Transverse colon (tissue), 4 donors: ENCODE data around the gene ITGA11. TPM values are rescaled to one million over a fixed set of nuclear protein-coding genes. Genes with fewer than 3 reads are reported as not detected.

ENCODE experiments used
- DNase-seq: peaks from one replicate; pipeline ENCODE4 v3.0.0-alpha.2; 2019
- H3K27ac ChIP-seq, 4 donors: fragments of 200-600 bp; sonication (generic); 2 replicates each; pipeline ENCODE4 v1.5.1; 2016 to 2018; ENCODE audit warnings: inconsistent platforms in 4 of 4
- H3K27me3 ChIP-seq: fragments of 200-600 bp; sonication (generic); 2 replicates; pipeline ENCODE4 v1.5.1; 2017; ENCODE audit warnings: inconsistent platforms
- H3K36me3 ChIP-seq, 4 donors: fragments of 200-600 bp; sonication (generic); 2 replicates each; pipeline ENCODE4 v1.5.1; 2017 to 2019; ENCODE audit warnings: inconsistent platforms in 4 of 4
- H3K4me1 ChIP-seq, 4 donors: fragments of 200-600 bp; sonication (generic); 2 replicates each; pipeline ENCODE4 v1.5.1; 2017 to 2020; ENCODE audit warnings: inconsistent platforms in 4 of 4
- H3K4me3 ChIP-seq, 4 donors: fragments of 200-600 bp; sonication (generic); 1 replicate in 1 of 4; 2 replicates in 3 of 4; pipeline versions ENCODE4 v1.5.1 to v1.6.1; 2017 to 2019; ENCODE audit warnings: inconsistent platforms in 4 of 4
- H3K9me3 ChIP-seq, 2 donors: fragments of 200-600 bp; sonication (generic); 2 replicates each; pipeline ENCODE4 v1.5.1; 2017 to 2019; ENCODE audit warnings: inconsistent platforms in 2 of 2
- CTCF ChIP-seq, 5 experiments: fragments of 200-600 bp in 3 of 5; fragments of 450-650 bp in 2 of 5; sonication (generic) in 3 of 5; IDR thresholded peaks; 1 replicate in 2 of 5; 2 replicates in 3 of 5; pipeline ENCODE4 v1.5.1; 2016 to 2017; ENCODE audit warnings: antibody characterized with exemption in 5 of 5, inconsistent platforms in 3 of 5, mild to moderate bottlenecking in 2 of 5, moderate library complexity in 1 of 5
- EP300 ChIP-seq: sonication (generic); formaldehyde crosslinking; IDR thresholded peaks from one replicate; pipeline ENCODE4 v1.6.1; 2017; ENCODE audit warnings: antibody characterized with exemption, low read depth
- POLR2A ChIP-seq: fragments of 450-650 bp; IDR thresholded peaks from one replicate; pipeline ENCODE4 v1.6.1; 2016; ENCODE audit warnings: antibody characterized with exemption, mild to moderate bottlenecking, moderate library complexity
- POLR2AphosphoS5 ChIP-seq, 3 donors: sonication (generic); formaldehyde crosslinking; IDR thresholded peaks; one replicate each; pipeline ENCODE4 v1.6.1; 2016; ENCODE audit warnings: antibody characterized with exemption in 3 of 3
- WGBS, 2 donors: methylation state at CpG; one replicate each; pipeline ENCODE4 v1.1.5; 2018; ENCODE audit warnings: low coverage in 1 of 2; 5-methylcytosine and 5-hydroxymethylcytosine counted together
- in situ Hi-C, 4 donors: fragments of 200-750 bp; cut with MboI; loops; one replicate each; pipeline versions ENCODE4 v1.15.0 to v1.15.1; 2017; ENCODE audit warnings: low sequenced_read_pairs in 3 of 4, low pct_ligation_motif_present in 1 of 4, low pct_unique_long_range_greater_than_20kb in 1 of 4
- intact Hi-C: fragments of 100-400 bp; cut with DNase I; formaldehyde crosslinking; loops from one replicate; pipeline ENCODE4 v1.15.1; 2023; ENCODE audit warnings: low total_unique reads
- total RNA-seq, 4 donors: library from RNA; depleted of rRNA; stranded (reverse); fragments of >200 nt; gene quantifications; one replicate each; pipeline ENCODE4 v1.1.0, GENCODE V29; 2016

ITGA11 gene
- total RNA-seq, 4 donors from 2014 or later: 0.37 to 3.2 (median 1.1) TPM

DNA sequence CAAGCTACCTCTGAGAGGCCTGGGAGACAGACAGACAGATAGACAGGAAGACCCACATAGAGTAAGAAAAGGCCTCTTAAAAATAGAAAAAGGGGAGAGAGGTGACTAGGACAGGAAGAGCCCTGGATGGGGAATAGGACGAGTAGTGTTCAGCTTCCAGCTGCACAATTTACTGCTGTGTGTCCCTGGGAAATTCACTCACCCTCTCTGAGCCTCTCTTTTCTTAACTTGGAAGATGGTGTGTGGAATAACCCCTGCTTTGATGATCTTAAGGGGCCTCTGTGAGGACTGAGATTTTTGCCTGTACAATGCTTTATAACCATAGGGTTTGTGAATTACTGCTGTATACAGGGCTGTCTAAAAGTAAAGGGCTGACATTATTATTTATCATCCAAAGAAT, 116.9 kb downstream of the ITGA11 start:
- Histone ChIP-seq H3K27ac (no peak overlapping the region), H3K36me3 (no peaks in the 10 kb centered on the region), H3K9me3 (no peaks in the 10 kb centered on the region), H3K4me1 (no peaks in the 10 kb centered on the region), H3K4me3 (no peak overlapping the region), H3K27me3 (no peaks in the 10 kb centered on the region)
- in situ Hi-C loops: loop anchor here in 2 of 4 donors (25.0 kb wide), 2 partner anchors 347 to 372 kb away; no protein-coding TSS in a partner anchor
- TF ChIP-seq EP300 (no peak), POLR2A (no peak), POLR2AphosphoS5 (IDR thresholded peaks at IDR 0.05) (no peak), CTCF (IDR thresholded peaks at IDR 0.05) (no peak)
- intact Hi-C loops: loop anchor here (10.0 kb wide), 1 partner anchor 240 kb away; no protein-coding TSS in a partner anchor
- DNase-seq: no peak
- 71 to 74% methylated on average over 1 of the region's 1 CpG for WGBS, 2 donors

DNA sequence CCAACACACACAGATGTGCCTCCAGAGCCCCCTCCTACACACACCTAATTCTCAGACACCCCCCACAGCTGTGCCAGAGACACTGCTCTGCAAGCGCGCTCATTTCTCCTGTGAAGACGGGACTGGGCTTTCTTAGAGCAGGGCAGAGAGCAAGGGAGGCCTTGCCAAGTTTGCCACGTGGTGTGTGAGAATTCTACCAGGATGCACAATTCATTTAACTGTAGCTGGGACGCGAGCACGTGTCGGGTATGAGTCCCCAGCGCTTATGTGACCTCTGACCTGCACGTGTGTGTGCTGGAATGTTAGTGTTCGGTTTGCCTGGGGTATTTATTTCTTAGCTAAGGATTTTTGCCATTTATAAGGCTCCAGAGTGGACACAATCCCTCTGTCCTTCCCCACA, 117.4 kb downstream of the ITGA11 start:
- Histone ChIP-seq H3K36me3 (no peaks in the 10 kb centered on the region), H3K9me3 (no peaks in the 10 kb centered on the region), H3K4me1 (no peaks in the 10 kb centered on the region), H3K27me3 (no peaks in the 10 kb centered on the region), H3K27ac (no peak overlapping the region), H3K4me3 (no peak overlapping the region)
- 47 to 79% methylated on average over 8 to 11 of the region's 11 CpGs for WGBS, 2 donors
- intact Hi-C loops: loop anchor here (10.0 kb wide), 1 partner anchor 240 kb away; no protein-coding TSS in a partner anchor
- no peak for DNase-seq
- in situ Hi-C loops: loop anchor here in 2 of 4 donors (25.0 kb wide), 2 partner anchors 348 to 373 kb away; no protein-coding TSS in a partner anchor
- no peak for TF ChIP-seq POLR2AphosphoS5 (IDR thresholded peaks at IDR 0.05)
- no peak for TF ChIP-seq EP300
- no peak for TF ChIP-seq POLR2A
- no peak for TF ChIP-seq CTCF (IDR thresholded peaks at IDR 0.05)

DNA sequence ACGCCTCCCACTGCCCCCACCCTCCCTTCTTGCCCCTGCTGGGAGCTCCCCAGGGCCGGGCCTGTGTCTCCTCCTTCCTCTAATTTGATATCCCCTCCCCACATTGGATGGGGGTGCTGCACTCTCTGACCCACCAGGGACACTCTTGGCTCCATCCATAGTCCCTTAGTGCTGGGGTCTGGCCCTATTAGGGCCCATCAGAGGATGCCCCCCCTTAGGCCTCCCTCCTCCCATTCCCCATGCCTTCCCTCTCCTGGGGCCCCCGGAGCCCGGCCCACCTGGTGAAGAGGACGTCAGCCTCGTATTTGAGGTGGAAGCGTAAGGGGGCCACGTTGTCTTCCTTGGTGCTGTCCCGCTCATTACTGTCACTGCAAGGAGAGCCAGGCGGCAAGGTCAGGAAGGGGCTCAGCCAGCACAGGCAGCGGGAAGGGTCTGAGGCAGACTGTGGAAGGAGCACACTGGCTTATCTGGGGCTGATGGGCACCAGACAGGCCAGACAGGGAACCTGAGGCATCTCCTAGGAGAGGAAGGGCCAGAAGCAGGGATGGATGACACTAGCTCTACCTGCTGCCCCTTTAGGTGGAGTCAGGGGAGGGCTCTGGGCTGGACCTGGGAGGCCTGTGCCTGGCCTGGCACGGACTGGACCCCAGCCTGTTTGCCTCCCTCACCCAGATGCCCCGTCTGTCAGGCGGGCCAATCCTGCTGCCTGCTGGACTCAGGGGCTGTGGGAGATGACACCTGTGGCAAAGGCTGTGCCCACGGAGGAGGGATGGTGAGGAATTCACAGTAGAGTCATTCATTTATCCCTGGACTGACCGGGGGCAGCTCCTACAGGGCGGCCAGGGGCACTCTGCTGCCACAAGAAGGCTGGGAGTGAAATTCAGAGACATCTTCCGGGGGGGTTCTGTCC, 118.2 kb downstream of the ITGA11 start:
- no peak for DNase-seq
- Histone ChIP-seq H3K36me3 (no peaks in the 10 kb centered on the region), H3K4me3 (no peak overlapping the region), H3K27me3 (no peaks in the 10 kb centered on the region), H3K27ac (no peak overlapping the region), H3K9me3 (no peaks in the 10 kb centered on the region), H3K4me1 (no peaks in the 10 kb centered on the region)
- intact Hi-C loops: loop anchor here (10.0 kb wide), 1 partner anchor 241 kb away; no protein-coding TSS in a partner anchor
- in situ Hi-C loops: loop anchor here in 2 of 4 donors (25.0 kb wide), 2 partner anchors 349 to 374 kb away; no protein-coding TSS in a partner anchor
- TF ChIP-seq POLR2AphosphoS5 (IDR thresholded peaks at IDR 0.05) (no peak), CTCF (IDR thresholded peaks at IDR 0.05) (no peak), POLR2A (no peak), EP300 (no peak)
- 40 to 77% methylated on average over 1 to 18 of the region's 18 CpGs for WGBS, 2 donors

DNA sequence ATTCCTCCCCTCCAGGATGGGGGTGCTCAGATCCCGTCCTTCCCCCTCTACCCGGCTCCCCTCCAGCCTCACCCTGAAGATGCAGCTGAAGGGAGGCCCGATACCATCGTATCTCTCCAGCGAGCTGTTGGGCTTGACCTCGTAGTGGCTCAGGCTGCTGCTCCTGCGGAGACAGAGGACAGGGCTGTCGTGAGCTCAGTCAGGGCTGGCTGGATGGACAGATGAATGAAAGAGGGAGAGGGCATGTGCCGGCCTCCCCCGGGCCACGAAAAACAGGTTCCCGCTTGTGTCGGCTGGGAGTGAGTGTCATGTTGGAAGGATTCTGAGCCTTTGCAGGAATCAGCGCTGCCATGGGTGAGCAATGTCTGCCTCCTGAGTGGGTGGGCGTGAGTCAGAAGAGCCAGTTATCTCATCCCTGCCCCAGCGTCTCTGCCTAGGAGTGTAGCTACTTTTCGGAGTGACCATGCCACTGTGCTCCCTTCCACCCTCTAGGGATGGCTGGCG, 119.2 kb downstream of the ITGA11 start:
- Histone ChIP-seq H3K27ac (no peak overlapping the region), H3K9me3 (no peaks in the 10 kb centered on the region), H3K36me3 (no peaks in the 10 kb centered on the region), H3K4me1 (no peaks in the 10 kb centered on the region), H3K27me3 (no peaks in the 10 kb centered on the region), H3K4me3 (no peak overlapping the region)
- TF ChIP-seq CTCF (IDR thresholded peaks at IDR 0.05): no peak
- TF ChIP-seq POLR2A: no peak
- no peak for TF ChIP-seq POLR2AphosphoS5 (IDR thresholded peaks at IDR 0.05)
- TF ChIP-seq EP300: no peak
- no peak for DNase-seq
- intact Hi-C loops (loop anchor here (10.0 kb wide), 1 partner anchor 242 kb away; no protein-coding TSS in a partner anchor), in situ Hi-C loops (loop anchor here in 2 of 4 donors (25.0 kb wide), 2 partner anchors 350 to 375 kb away; no protein-coding TSS in a partner anchor)
- 89% methylated on average over 18 of the region's 18 CpGs; no CpG with 5 or more reads in 1 of the 2 donors for WGBS, 2 donors
